Left lung (tissue), 10 donors: ENCODE measurements around the gene GALNT1. TPM values are rescaled to one million over a fixed set of nuclear protein-coding genes. Genes with fewer than 3 reads are reported as not detected.

Experiments used
- ATAC-seq: fragments of 200-7000 bp; cut with Tn5 transposase; one replicate; pipeline ENCODE4 v1.9.1; 2020; ENCODE audit warnings: moderate library complexity
- DNase-seq, 4 donors: peaks; one replicate each; pipeline ENCODE4 v3.0.0-alpha.2; 2013 to 2020
- H3K27ac ChIP-seq, 2 donors: fragments of 200-600 bp; sonication (generic) in 1 of 2; one replicate each; pipeline versions ENCODE4 v1.5.0 to v1.8.0; 2020 to 2021
- H3K27me3 ChIP-seq, 2 donors: fragments of 200-600 bp; sonication (generic) in 1 of 2; one replicate each; pipeline versions ENCODE4 v1.5.0 to v1.8.0; 2020 to 2021
- H3K36me3 ChIP-seq, 2 donors: fragments of 200-600 bp; sonication (generic) in 1 of 2; one replicate each; pipeline versions ENCODE4 v1.5.0 to v1.8.0; 2020 to 2021
- H3K4me1 ChIP-seq, 2 donors: fragments of 200-600 bp; one replicate each; pipeline ENCODE4 v1.8.0; 2021
- H3K4me3 ChIP-seq, 2 donors: fragments of 200-600 bp; sonication (generic) in 1 of 2; one replicate each; pipeline versions ENCODE4 v1.5.0 to v1.8.0; 2020 to 2021; ENCODE audit warnings: mild to moderate bottlenecking in 1 of 2
- H3K9me3 ChIP-seq, 2 donors: fragments of 200-600 bp; sonication (generic) in 1 of 2; one replicate each; pipeline versions ENCODE4 v1.5.0 to v1.8.0; 2020 to 2021
- intact Hi-C, 2 donors: fragments of 100-400 bp; cut with DNase I; formaldehyde crosslinking; loops; one replicate each; pipeline versions ENCODE4 v1.11.2 to v1.14.2; 2022
- polyA plus RNA-seq, 6 donors: library from polyadenylated mRNA; unstranded; fragments of 120-200 nt; gene quantifications; one replicate each; pipeline ENCODE4 v1.2.1, GENCODE V29; 2013; ENCODE audit not compliant: insufficient read length in 6 of 6
- total RNA-seq, 2 donors: library from RNA; stranded (reverse); fragmentation: NEBNext Ultra II Directional; extraction: Animal tissue kit (Norgen Biotek cat#: 25700); gene quantifications; one replicate each; pipeline ENCODE4 v1.2.1, GENCODE V29; 2021
- TF ChIP-seq, protein P1 (sequence below), 2 donors: fragments of 200-600 bp; sonication (generic) in 1 of 2; IDR thresholded peaks; one replicate each; pipeline versions ENCODE4 v1.5.0 to v1.8.0; 2021; ENCODE audit warnings: antibody characterized with exemption in 2 of 2
- donor health status: DM: no; HTN: yes; CAD: no.
- donor health status: DM: no; HTN: no; CAD: no.

The GALNT1 gene
- total and polyA plus RNA-seq, 8 donors: 82.5 to 110 (median 107) TPM

DNA sequence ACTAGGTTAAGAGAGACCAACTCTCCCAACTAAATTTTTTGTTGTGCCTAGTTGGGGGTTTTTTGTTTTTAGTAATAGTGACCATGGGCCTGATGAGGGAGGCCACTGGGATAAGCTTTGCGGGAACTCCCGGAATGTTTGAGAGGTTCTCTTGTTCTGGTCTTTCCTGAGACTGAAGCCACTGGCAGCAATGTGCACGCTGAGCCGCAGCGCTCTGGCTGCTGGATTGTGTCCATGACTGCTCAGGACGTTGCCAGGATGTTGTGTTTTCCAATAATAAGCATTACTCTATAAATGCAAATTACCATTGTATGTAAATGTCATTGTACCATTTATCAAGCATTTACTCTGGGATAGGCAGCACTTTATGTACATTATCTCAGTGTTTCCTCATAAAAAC, 126.1 kb downstream of the GALNT1 start:
- no peaks in the 10 kb centered on the region for H3K4me1 ChIP-seq
- intact Hi-C loops: no loop called here
- no peak overlapping the region for H3K4me3 ChIP-seq
- no peak overlapping the region for H3K27ac ChIP-seq
- TF ChIP-seq, protein P1, sequence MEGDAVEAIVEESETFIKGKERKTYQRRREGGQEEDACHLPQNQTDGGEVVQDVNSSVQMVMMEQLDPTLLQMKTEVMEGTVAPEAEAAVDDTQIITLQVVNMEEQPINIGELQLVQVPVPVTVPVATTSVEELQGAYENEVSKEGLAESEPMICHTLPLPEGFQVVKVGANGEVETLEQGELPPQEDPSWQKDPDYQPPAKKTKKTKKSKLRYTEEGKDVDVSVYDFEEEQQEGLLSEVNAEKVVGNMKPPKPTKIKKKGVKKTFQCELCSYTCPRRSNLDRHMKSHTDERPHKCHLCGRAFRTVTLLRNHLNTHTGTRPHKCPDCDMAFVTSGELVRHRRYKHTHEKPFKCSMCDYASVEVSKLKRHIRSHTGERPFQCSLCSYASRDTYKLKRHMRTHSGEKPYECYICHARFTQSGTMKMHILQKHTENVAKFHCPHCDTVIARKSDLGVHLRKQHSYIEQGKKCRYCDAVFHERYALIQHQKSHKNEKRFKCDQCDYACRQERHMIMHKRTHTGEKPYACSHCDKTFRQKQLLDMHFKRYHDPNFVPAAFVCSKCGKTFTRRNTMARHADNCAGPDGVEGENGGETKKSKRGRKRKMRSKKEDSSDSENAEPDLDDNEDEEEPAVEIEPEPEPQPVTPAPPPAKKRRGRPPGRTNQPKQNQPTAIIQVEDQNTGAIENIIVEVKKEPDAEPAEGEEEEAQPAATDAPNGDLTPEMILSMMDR (IDR thresholded peaks at IDR 0.05): no peak
- no peak for ATAC-seq
- H3K27me3 ChIP-seq: no peaks in the 10 kb centered on the region
- no peaks in the 10 kb centered on the region for H3K9me3 ChIP-seq
- H3K36me3 ChIP-seq: peaks cover 0 to 51% of the 10 kb centered on the region in 2 donors
- no peak for DNase-seq

DNA sequence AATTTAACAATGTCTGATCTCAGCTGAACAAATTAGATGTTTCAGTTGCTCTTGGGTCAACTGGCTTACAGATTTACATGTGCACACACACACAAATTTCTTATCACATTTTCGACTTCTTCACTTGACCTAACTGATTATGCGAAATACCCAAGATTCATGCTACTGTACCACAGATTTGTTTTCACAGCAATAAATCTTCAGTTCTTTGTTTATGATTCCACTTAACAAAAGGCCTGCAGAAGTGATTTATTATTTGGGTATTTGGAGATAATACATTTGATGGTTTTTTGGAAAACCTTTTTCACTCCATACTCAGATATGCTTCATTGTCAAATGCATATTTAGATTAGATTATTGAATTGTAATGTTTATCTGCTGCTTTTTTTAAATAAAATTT, 129.0 kb downstream of the GALNT1 start:
- intact Hi-C loops: no loop called here
- TF ChIP-seq, protein P1 (IDR thresholded peaks at IDR 0.05): no peak
- Histone ChIP-seq H3K36me3 (peaks cover 0 to 43% of the 10 kb centered on the region in 2 donors), H3K27ac (no peak overlapping the region), H3K4me3 (no peak overlapping the region), H3K4me1 (no peaks in the 10 kb centered on the region), H3K9me3 (no peaks in the 10 kb centered on the region), H3K27me3 (no peaks in the 10 kb centered on the region)
- DNase-seq: no peak
- ATAC-seq: no peak

DNA sequence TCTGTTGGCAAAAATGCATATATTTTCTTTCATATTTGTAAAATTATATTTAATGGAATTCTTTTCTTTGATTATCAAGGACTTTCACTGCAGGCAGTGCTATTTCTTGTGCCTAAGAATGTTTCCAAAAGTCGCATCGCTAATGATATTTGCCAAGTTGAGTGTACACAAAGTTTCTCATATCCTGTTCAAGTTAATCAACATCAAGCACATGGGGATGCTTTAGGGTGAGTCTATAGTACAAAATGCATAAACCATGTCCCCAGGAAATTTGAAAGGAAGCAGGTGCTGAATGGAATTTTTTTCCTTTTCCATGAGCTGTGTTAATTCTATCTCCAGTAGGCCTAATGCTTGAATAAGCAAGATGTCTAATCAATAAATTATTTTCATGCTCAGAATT, 129.7 kb downstream of the GALNT1 start:
- intact Hi-C loops: no loop called here
- TF ChIP-seq, protein P1 (IDR thresholded peaks at IDR 0.05): no peak

DNA sequence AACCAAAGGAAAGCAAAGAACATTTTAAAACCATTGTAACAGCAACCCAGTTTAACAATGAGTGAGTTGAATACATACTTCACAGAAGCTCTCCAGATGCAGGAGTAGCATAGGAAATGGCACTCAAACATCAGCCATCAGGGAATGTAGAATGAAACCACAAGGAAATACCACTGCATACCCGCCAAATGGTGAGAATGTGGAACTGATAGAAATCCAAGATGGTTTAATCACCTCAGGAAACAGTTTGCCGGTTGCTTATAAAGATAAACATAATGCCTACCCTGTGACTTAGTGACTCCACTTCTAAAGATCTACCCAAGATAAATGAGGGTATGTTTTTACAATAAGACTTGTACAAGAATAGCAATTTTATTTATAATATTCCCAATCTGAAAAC, 132.0 kb downstream of the GALNT1 start:
- intact Hi-C loops: no loop called here
- Histone ChIP-seq H3K4me1 (no peaks in the 10 kb centered on the region), H3K27me3 (no peaks in the 10 kb centered on the region), H3K4me3 (no peak overlapping the region), H3K27ac (no peak overlapping the region), H3K36me3 (peaks cover 0 to 30% of the 10 kb centered on the region in 2 donors), H3K9me3 (peaks cover 0 to 3% of the 10 kb centered on the region in 2 donors)
- DNase-seq: no peak
- no peak for ATAC-seq
- TF ChIP-seq, protein P1 (IDR thresholded peaks at IDR 0.05): no peak

More for the DNA sequence above, 129.7 kb downstream of the GALNT1 start:
- ATAC-seq (no peak), DNase-seq (no peak)
- H3K27ac ChIP-seq: no peak overlapping the region
- no peak overlapping the region for H3K4me3 ChIP-seq
- H3K9me3 ChIP-seq: no peaks in the 10 kb centered on the region
- no peaks in the 10 kb centered on the region for H3K27me3 ChIP-seq
- H3K4me1 ChIP-seq: no peaks in the 10 kb centered on the region
- H3K36me3 ChIP-seq: peaks cover 0 to 37% of the 10 kb centered on the region in 2 donors

DNA sequence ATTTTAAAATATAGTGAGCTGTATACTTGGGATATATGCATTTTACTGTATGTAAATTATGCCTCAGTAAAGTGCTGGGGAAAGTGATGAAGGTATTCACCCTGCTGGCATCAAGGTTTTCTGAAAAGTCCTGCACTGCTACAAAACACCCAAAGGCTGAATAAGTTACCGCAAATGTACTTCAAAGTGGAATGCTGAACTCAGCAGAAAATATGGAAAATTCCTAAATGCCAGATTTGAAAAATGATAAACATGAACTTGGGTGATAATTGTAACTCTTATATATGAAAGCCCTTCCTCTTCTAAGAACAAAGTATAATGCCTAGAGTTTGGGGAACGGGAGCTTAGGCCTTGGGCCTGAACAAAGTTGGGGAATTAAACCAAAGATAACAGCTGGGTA, 133.0 kb downstream of the GALNT1 start:
- intact Hi-C loops: no loop called here
- Histone ChIP-seq H3K27me3 (no peaks in the 10 kb centered on the region), H3K36me3 (peaks cover 0 to 27% of the 10 kb centered on the region in 2 donors), H3K9me3 (peaks cover 0 to 12% of the 10 kb centered on the region in 2 donors), H3K4me3 (no peak overlapping the region), H3K4me1 (no peaks in the 10 kb centered on the region), H3K27ac (no peak overlapping the region)
- no peak for ATAC-seq
- DNase-seq: no peak
- TF ChIP-seq, protein P1 (IDR thresholded peaks at IDR 0.05): no peak
